H9 (cell line): ENCODE data around the gene CDH15. TPM values are rescaled to one million over a fixed set of nuclear protein-coding genes. Genes with fewer than 3 reads are reported as not detected.

ENCODE experiments used
- DNase-seq: peaks from one replicate; pipeline ENCODE4 v3.0.0-alpha.2; 2017
- H2AFZ ChIP-seq: one replicate; pipeline ENCODE4 v1.6.1; 2013; ENCODE audit warnings: mild to moderate bottlenecking, low read length, control low read depth, moderate library complexity
- H2AK5ac ChIP-seq: 2 replicates; pipeline ENCODE4 v1.6.1; 2013; ENCODE audit warnings: low read length, control low read depth, mixed read lengths; ENCODE audit not compliant: insufficient read length
- H2BK120ac ChIP-seq: one replicate; pipeline ENCODE4 v1.6.1; 2013; ENCODE audit warnings: low read depth, mild to moderate bottlenecking, low read length, control low read depth, inconsistent platforms; ENCODE audit not compliant: poor library complexity, severe bottlenecking
- H2BK12ac ChIP-seq: 2 replicates; pipeline ENCODE4 v1.6.1; 2013; ENCODE audit warnings: low read length, control low read depth, mixed read lengths, low read depth; ENCODE audit not compliant: insufficient read length
- H2BK15ac ChIP-seq: 2 replicates; pipeline ENCODE4 v1.6.1; 2013; ENCODE audit warnings: low read depth, low read length, control low read depth
- H2BK20ac ChIP-seq: one replicate; pipeline ENCODE4 v1.6.1; 2013; ENCODE audit warnings: low read depth, mild to moderate bottlenecking, low read length, control low read depth, inconsistent platforms; ENCODE audit not compliant: poor library complexity, severe bottlenecking
- H2BK5ac ChIP-seq: 2 replicates; pipeline ENCODE4 v1.6.1; 2013; ENCODE audit warnings: low read length, control low read depth, mixed read lengths; ENCODE audit not compliant: insufficient read length
- H3K14ac ChIP-seq: 2 replicates; pipeline ENCODE4 v1.6.1; 2013; ENCODE audit warnings: low read length, control low read depth; ENCODE audit not compliant: insufficient read depth
- H3K18ac ChIP-seq: 2 replicates; pipeline ENCODE4 v1.6.1; 2013; ENCODE audit warnings: low read depth, mild to moderate bottlenecking, mixed read lengths, low read length, control low read depth; ENCODE audit not compliant: insufficient read length
- H3K23ac ChIP-seq: 2 replicates; pipeline ENCODE4 v1.6.1; 2013; ENCODE audit warnings: low read length, control low read depth, mixed read lengths, low read depth; ENCODE audit not compliant: insufficient read length
- H3K23me2 ChIP-seq: 2 replicates; pipeline ENCODE4 v1.6.1; 2013; ENCODE audit warnings: low read depth, mild to moderate bottlenecking, mixed read lengths, low read length, control low read depth; ENCODE audit not compliant: insufficient read length, poor library complexity, severe bottlenecking
- H3K27ac ChIP-seq: 2 replicates; pipeline ENCODE4 v1.5.1; 2013; ENCODE audit warnings: low read length, control low read depth, mixed read lengths, low read depth; ENCODE audit not compliant: insufficient read length
- H3K27me3 ChIP-seq: 2 replicates; pipeline ENCODE4 v1.6.1; 2013; ENCODE audit warnings: low read length, control low read depth, inconsistent platforms; ENCODE audit not compliant: insufficient read depth
- H3K4ac ChIP-seq: 2 replicates; pipeline ENCODE4 v1.6.1; 2013; ENCODE audit warnings: low read depth, mild to moderate bottlenecking, control low read depth, inconsistent platforms, low read length, moderate library complexity
- H3K4me1 ChIP-seq: 2 replicates; pipeline ENCODE4 v1.6.1; 2013; ENCODE audit warnings: low read length, control low read depth, inconsistent platforms; ENCODE audit not compliant: insufficient read depth
- H3K4me2 ChIP-seq: 2 replicates; pipeline ENCODE4 v1.6.1; 2013; ENCODE audit warnings: low read length, control low read depth, mixed read lengths; ENCODE audit not compliant: insufficient read length, insufficient read depth
- H3K56ac ChIP-seq: 2 replicates; pipeline ENCODE4 v1.6.1; 2013; ENCODE audit warnings: low read depth, mild to moderate bottlenecking, mixed read lengths, low read length, control low read depth; ENCODE audit not compliant: insufficient read length
- H3K79me1 ChIP-seq: 2 replicates; pipeline ENCODE4 v1.6.1; 2013; ENCODE audit warnings: low read depth, mild to moderate bottlenecking, moderate library complexity, low read length, control low read depth, inconsistent platforms; ENCODE audit not compliant: insufficient read depth, poor library complexity, severe bottlenecking
- H3K79me2 ChIP-seq: 2 replicates; pipeline ENCODE4 v1.6.1; 2013; ENCODE audit warnings: low read length, control low read depth, inconsistent platforms; ENCODE audit not compliant: insufficient read depth
- H3K9ac ChIP-seq: 2 replicates; pipeline ENCODE4 v1.6.1; 2013; ENCODE audit warnings: low read length, control low read depth, mixed read lengths; ENCODE audit not compliant: insufficient read length; ENCODE audit errors: extremely low read depth
- H3K9me3 ChIP-seq: one replicate; pipeline ENCODE4 v1.6.1; 2013; ENCODE audit warnings: low read depth, low read length, inconsistent platforms; ENCODE audit not compliant: control insufficient read depth
- H3T11ph ChIP-seq: one replicate; pipeline ENCODE4 v1.6.1; 2013; ENCODE audit warnings: mild to moderate bottlenecking, low read length, control low read depth, inconsistent platforms
- H4K20me1 ChIP-seq: one replicate; pipeline ENCODE4 v1.6.1; 2013; ENCODE audit not compliant: control insufficient read depth, insufficient read length, insufficient read depth
- H4K5ac ChIP-seq: 2 replicates; pipeline ENCODE4 v1.6.1; 2013; ENCODE audit warnings: low read depth, mild to moderate bottlenecking, mixed read lengths, low read length, control low read depth; ENCODE audit not compliant: insufficient read length
- H4K8ac ChIP-seq: replicated peaks from 2 replicates; pipeline ENCODE4 v1.6.1; 2013; ENCODE audit warnings: low read length, control low read depth, mixed read lengths, low read depth; ENCODE audit not compliant: insufficient read length
- H4K91ac ChIP-seq: 2 replicates; pipeline ENCODE4 v1.6.1; 2013; ENCODE audit warnings: low read depth, mild to moderate bottlenecking, moderate library complexity, mixed read lengths, low read length, control low read depth; ENCODE audit not compliant: insufficient read length
- H3K27ac Mint-ChIP-seq, 3 experiments: 2 replicates in 2 of 3; 3 replicates in 1 of 3; pipeline ENCODE4 v1.8.0; 2020 to 2021; ENCODE audit warnings: mixed read lengths in 3 of 3, mild to moderate bottlenecking in 1 of 3, moderate library complexity in 1 of 3
- H3K27me3 Mint-ChIP-seq: 2 replicates; pipeline ENCODE4 v1.8.0; 2021; ENCODE audit warnings: low read depth, mild to moderate bottlenecking, moderate library complexity, mixed read lengths
- H3K36me3 Mint-ChIP-seq, 3 experiments: 2 replicates in 2 of 3; 3 replicates in 1 of 3; pipeline ENCODE4 v1.8.0; 2020 to 2021; ENCODE audit warnings: low read depth in 3 of 3, mixed read lengths in 3 of 3; ENCODE audit not compliant: insufficient read depth in 1 of 3
- H3K4me1 Mint-ChIP-seq, 2 experiments: 2 replicates each; pipeline ENCODE4 v1.8.0; 2020; ENCODE audit warnings: mixed read lengths in 2 of 2
- H3K4me3 Mint-ChIP-seq, 2 experiments: 2 replicates in 1 of 2; 3 replicates in 1 of 2; pipeline ENCODE4 v1.8.0; 2020 to 2021; ENCODE audit warnings: mild to moderate bottlenecking in 2 of 2, mixed read lengths in 2 of 2, moderate library complexity in 1 of 2
- H3K9me3 Mint-ChIP-seq, 2 experiments: 2 replicates in 1 of 2; 3 replicates in 1 of 2; pipeline ENCODE4 v1.8.0; 2020; ENCODE audit warnings: mild to moderate bottlenecking in 2 of 2, mixed read lengths in 2 of 2, moderate library complexity in 1 of 2
- CTCF ChIP-seq: fragments of 200-600 bp; sonication (generic); conservative IDR thresholded peaks from 3 replicates; pipeline ENCODE4 v1.8.0; 2021; ENCODE audit warnings: antibody characterized with exemption, mild to moderate bottlenecking
- WGBS: extraction: QIAGEN DNeasy Blood & Tissue Kit; methylation state at CpG from one replicate; pipeline ENCODE4 v1.1.7; 2013; ENCODE audit warnings: missing lambda C conversion rate, low lambda C conversion rate, mixed read lengths; ENCODE audit not compliant: insufficient read length; ENCODE audit errors: extremely low coverage; 5-methylcytosine and 5-hydroxymethylcytosine counted together
- total RNA-seq: library from RNA; stranded (reverse); gene quantifications from 2 replicates; pipeline ENCODE4 v1.2.1, GENCODE V29; 2021

Gene CDH15
- total RNA-seq, 1 experiment from 2014 or later = 0.28 TPM

- H3K4me1 Mint-ChIP-seq = peaks cover 0 to 6% of the 10 kb centered on the region in 2 experiments; a peak in 2 of 4 replicates
- no peak overlapping the region for H2BK120ac ChIP-seq
- DNase-seq = no peak
- H3K23me2 ChIP-seq = peaks cover 6% of the 10 kb centered on the region
- H3K27me3 Mint-ChIP-seq = no peaks in the 10 kb centered on the region
- H2AK5ac ChIP-seq = no peak overlapping the region
- H2AFZ ChIP-seq = no peak overlapping the region
- peaks cover 13 to 17% of the 10 kb centered on the region in 2 experiments for H3K9me3 Mint-ChIP-seq
- no peak overlapping the region for H2BK20ac ChIP-seq
- H3K4me2 ChIP-seq = no peak overlapping the region
- H3K18ac ChIP-seq = no peak overlapping the region
- no peak overlapping the region for H4K8ac ChIP-seq
- no peak overlapping the region for H3K27ac Mint-ChIP-seq
- H3K14ac ChIP-seq = no peak overlapping the region
- no peak overlapping the region for H3K27ac ChIP-seq
- no peak overlapping the region for H3K23ac ChIP-seq
- no peak overlapping the region for H2BK15ac ChIP-seq
- H3K9me3 ChIP-seq = peaks cover 9% of the 10 kb centered on the region
- H3K56ac ChIP-seq = no peak overlapping the region
- H3K4me1 ChIP-seq = no peaks in the 10 kb centered on the region
- no peak overlapping the region for H2BK12ac ChIP-seq
- H3K36me3 Mint-ChIP-seq = peaks cover 21 to 30% (median 23%) of the 10 kb centered on the region in 3 experiments
- H4K5ac ChIP-seq = no peak overlapping the region
- no peak overlapping the region for H3K4me3 Mint-ChIP-seq
- H3T11ph ChIP-seq = no peak overlapping the region
- H3K9ac ChIP-seq = no peak overlapping the region
- H4K20me1 ChIP-seq = no peaks in the 10 kb centered on the region
- H3K79me2 ChIP-seq = no peaks in the 10 kb centered on the region
- no peak for TF ChIP-seq CTCF
- H3K79me1 ChIP-seq = no peaks in the 10 kb centered on the region
- WGBS = no CpG with 5 or more reads among the region's 3 CpGs
- no peak overlapping the region for H3K4ac ChIP-seq
- H2BK5ac ChIP-seq = no peak overlapping the region
- no peaks in the 10 kb centered on the region for H3K27me3 ChIP-seq
- no peak overlapping the region for H4K91ac ChIP-seq
These were observed 66.2 kb downstream of the CDH15 start for GRCh38 chr16:89237733-89238132.
